Measurements from ENCODE around the gene GPT2.
A peak's percentile ranks its signal among the peaks of the same experiment; 100 is the strongest.

The GPT2 gene

DNA sequence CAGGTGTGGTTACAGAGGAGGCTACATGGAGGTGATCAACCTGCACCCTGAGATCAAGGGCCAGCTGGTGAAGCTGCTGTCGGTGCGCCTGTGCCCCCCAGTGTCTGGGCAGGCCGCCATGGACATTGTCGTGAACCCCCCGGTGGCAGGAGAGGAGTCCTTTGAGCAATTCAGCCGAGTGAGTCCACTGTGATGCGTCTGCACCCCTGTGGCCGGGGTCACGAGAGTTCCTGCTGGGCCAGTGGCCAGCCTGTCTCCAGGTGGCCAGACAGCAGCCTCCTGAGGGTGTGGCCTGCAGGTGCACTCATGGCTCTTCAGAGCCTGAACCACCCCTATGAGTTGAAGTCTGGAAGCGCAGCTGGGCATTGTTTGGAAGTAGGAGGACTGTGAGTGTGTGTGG is 38.1 kb downstream of the GPT2 start:
- Histone ChIP-seq H3K4me1 (ENCODE audit: control insufficient read depth in 1 of 2, insufficient read depth in 2 of 2, low read length in 2 of 2) (peaks cover 7 to 23% of the 10 kb centered on the region in 2 donors), H3K9ac (ENCODE audit: low read depth in 1 of 2, low read length in 2 of 2) (no peak overlapping the region), H3K27me3 (ENCODE audit: control insufficient read depth in 1 of 2, insufficient read depth in 2 of 2, low read length in 2 of 2) (no peaks in the 10 kb centered on the region), H3K27ac (ENCODE audit: low read depth, low read length) (no peak overlapping the region), H3K36me3 (ENCODE audit: control insufficient read depth in 1 of 2, insufficient read depth in 2 of 2, low read length in 2 of 2) (peaks cover 0 to 9% of the 10 kb centered on the region in 2 donors), H3K4me3 (ENCODE audit: low read depth in 1 of 2, low read length in 2 of 2) (no peak overlapping the region), H3K9me3 (ENCODE audit: control insufficient read depth in 1 of 2, low read length in 2 of 2) (no peaks in the 10 kb centered on the region)

DNA sequence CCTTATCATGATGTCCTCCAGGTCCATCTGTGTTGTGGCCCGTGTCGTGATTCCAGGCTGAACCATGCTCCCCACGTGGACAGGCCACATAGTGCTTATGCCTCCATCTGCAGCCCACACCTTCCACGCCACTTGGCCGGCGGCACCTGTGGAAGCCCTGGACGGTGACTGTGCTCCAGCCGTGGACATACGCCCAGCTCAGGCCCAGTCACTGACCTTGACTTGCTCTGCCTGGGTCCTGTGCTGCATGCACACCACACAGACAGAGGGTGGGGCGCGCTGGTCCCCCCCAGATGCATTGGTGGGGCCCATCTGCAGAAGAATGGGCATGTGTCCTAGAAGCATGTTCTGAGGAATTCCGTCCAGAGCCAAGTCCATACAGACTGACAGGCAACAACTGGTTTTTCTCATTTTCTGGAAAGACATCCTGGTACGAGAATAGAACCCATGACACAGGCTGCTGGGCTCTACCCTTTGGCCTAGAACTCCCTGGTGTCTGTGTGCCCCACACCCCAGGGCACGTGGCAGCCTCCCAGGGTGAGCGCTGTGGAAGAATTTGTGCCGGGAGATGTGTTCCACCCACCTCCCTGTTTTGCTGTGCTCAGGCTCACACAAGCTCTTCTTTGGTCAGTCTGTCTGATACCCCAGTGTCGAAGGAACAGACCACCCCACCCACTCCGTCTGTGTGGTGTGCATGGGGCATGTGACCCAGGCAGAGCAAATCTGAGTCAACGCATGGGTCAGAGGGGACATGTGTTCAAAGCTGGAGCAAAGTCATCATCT is 39.5 kb downstream of the GPT2 start:
- H3K27ac ChIP-seq (ENCODE audit: low read depth, low read length), result no peak overlapping the region
- peaks cover 7 to 22% of the 10 kb centered on the region in 2 donors for H3K4me1 ChIP-seq (ENCODE audit: control insufficient read depth in 1 of 2, insufficient read depth in 2 of 2, low read length in 2 of 2)
- H3K4me3 ChIP-seq (ENCODE audit: low read depth in 1 of 2, low read length in 2 of 2), result no peak overlapping the region
- no peaks in the 10 kb centered on the region for H3K27me3 ChIP-seq (ENCODE audit: control insufficient read depth in 1 of 2, insufficient read depth in 2 of 2, low read length in 2 of 2)
- no peaks in the 10 kb centered on the region for H3K9me3 ChIP-seq (ENCODE audit: control insufficient read depth in 1 of 2, low read length in 2 of 2)
- H3K36me3 ChIP-seq (ENCODE audit: control insufficient read depth in 1 of 2, insufficient read depth in 2 of 2, low read length in 2 of 2), result peaks cover 0 to 11% of the 10 kb centered on the region in 2 donors
- no peak overlapping the region for H3K9ac ChIP-seq (ENCODE audit: low read depth in 1 of 2, low read length in 2 of 2)

DNA sequence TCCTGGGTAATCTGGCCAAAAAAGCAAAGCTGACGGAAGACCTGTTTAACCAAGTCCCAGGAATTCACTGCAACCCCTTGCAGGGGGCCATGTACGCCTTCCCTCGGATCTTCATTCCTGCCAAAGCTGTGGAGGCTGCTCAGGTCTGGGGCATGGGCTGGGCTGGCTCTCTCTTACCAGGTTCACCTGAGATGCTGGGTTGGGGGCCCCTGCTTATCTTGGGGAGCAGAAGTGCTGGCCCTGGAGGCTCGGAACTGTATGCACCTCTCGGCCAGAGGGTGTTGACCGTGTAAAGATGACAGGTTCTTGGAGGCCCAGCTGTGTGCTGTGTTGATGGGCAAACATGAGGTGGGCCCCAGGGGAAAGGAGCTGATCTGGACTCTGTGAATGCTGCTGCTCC is 40.2 kb downstream of the GPT2 start:
- Histone ChIP-seq H3K27me3 (ENCODE audit: control insufficient read depth in 1 of 2, insufficient read depth in 2 of 2, low read length in 2 of 2) (no peaks in the 10 kb centered on the region), H3K4me1 (ENCODE audit: control insufficient read depth in 1 of 2, insufficient read depth in 2 of 2, low read length in 2 of 2) (peaks cover 1 to 15% of the 10 kb centered on the region in 2 donors), H3K9me3 (ENCODE audit: control insufficient read depth in 1 of 2, low read length in 2 of 2) (no peaks in the 10 kb centered on the region), H3K36me3 (ENCODE audit: control insufficient read depth in 1 of 2, insufficient read depth in 2 of 2, low read length in 2 of 2) (peaks cover 0 to 11% of the 10 kb centered on the region in 2 donors), H3K4me3 (ENCODE audit: low read depth in 1 of 2, low read length in 2 of 2) (no peak overlapping the region), H3K9ac (ENCODE audit: low read depth in 1 of 2, low read length in 2 of 2) (no peak overlapping the region), H3K27ac (ENCODE audit: low read depth, low read length) (no peak overlapping the region)

DNA sequence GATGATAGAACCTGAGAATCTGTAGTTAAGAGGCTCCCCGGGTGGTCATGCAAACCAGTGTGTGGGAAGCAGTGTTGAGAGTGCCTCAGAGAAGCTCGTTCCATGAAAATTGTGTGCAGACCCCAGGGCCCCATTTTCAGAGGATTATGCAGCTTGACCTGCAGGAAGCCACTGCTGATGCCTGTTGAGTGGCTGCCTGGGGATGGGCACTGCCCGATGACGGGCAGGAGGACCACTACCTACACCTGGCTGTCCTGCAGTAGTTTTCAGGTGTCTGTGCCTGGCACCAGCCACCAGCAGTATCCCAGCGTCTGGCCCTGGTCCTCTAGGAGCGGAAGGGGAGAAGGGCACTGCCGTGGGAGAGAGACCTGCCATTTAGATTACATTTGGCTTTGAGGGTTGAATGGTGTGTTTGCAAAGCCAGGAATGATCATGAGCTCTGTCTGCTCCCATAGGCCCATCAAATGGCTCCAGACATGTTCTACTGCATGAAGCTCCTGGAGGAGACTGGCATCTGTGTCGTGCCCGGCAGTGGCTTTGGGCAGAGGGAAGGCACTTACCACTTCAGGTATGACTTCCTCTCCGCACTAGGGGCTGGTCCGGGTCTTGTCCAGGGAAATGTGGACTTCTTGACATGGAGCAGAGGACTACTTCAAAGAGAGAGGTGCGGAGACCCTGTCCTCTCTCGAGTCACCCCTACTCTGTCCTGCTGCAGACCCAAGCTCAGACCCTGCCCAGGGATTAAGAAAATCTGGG is 42.5 kb downstream of the GPT2 start:
- Histone ChIP-seq H3K27me3 (ENCODE audit: control insufficient read depth in 1 of 2, insufficient read depth in 2 of 2, low read length in 2 of 2) (no peaks in the 10 kb centered on the region), H3K36me3 (ENCODE audit: control insufficient read depth in 1 of 2, insufficient read depth in 2 of 2, low read length in 2 of 2) (peaks cover 0 to 11% of the 10 kb centered on the region in 2 donors), H3K9me3 (ENCODE audit: control insufficient read depth in 1 of 2, low read length in 2 of 2) (no peaks in the 10 kb centered on the region), H3K4me3 (ENCODE audit: low read depth in 1 of 2, low read length in 2 of 2) (no peak overlapping the region), H3K9ac (ENCODE audit: low read depth in 1 of 2, low read length in 2 of 2) (no peak overlapping the region), H3K27ac (ENCODE audit: low read depth, low read length) (no peak overlapping the region), H3K4me1 (ENCODE audit: control insufficient read depth in 1 of 2, insufficient read depth in 2 of 2, low read length in 2 of 2) (peaks cover 0 to 12% of the 10 kb centered on the region in 2 donors)

DNA sequence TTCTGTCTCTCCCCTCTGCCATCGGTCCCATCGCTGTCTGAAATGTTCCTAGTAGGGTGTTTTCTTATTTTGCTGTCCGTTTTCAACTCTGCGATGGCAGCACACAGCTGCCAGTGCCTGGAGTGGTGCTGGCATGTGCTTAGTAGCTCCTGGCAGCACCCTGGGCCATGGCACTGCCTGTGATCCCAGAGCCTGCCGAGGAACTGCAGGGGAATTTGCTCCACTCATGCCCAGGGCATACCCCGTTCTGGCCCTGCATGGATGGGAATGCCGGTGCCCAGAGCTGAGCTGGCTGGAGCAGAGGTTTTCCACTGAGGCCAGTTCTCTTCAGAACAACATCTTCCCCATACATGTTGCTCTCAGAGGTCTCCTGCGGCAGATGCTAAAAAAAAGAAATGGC is 43.1 kb downstream of the GPT2 start:
- Histone ChIP-seq H3K4me3 (ENCODE audit: low read depth in 1 of 2, low read length in 2 of 2) (no peak overlapping the region), H3K4me1 (ENCODE audit: control insufficient read depth in 1 of 2, insufficient read depth in 2 of 2, low read length in 2 of 2) (peaks cover 0 to 6% of the 10 kb centered on the region in 2 donors), H3K36me3 (ENCODE audit: control insufficient read depth in 1 of 2, insufficient read depth in 2 of 2, low read length in 2 of 2) (peaks cover 0 to 11% of the 10 kb centered on the region in 2 donors), H3K9me3 (ENCODE audit: control insufficient read depth in 1 of 2, low read length in 2 of 2) (no peaks in the 10 kb centered on the region), H3K27ac (ENCODE audit: low read depth, low read length) (no peak overlapping the region), H3K9ac (ENCODE audit: low read depth in 1 of 2, low read length in 2 of 2) (no peak overlapping the region), H3K27me3 (ENCODE audit: control insufficient read depth in 1 of 2, insufficient read depth in 2 of 2, low read length in 2 of 2) (no peaks in the 10 kb centered on the region)

DNA sequence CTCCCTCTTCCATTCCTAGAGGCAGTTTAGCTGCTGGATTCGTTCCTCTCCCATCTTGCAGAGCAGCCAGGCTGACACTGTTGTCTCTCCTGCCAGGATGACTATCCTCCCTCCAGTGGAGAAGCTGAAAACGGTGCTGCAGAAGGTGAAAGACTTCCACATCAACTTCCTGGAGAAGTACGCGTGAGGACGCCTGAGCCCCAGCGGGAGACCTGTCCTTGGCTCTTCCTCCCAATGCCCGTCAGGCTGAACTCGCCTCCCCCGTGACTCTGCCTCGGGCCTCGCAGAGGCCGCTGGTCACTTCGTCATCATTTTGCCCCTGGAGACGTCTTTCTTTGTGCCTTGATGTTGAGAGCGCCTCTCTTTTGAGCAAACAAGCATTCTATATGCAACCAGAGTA is 44.6 kb downstream of the GPT2 start:
- no peak overlapping the region for H3K9ac ChIP-seq (ENCODE audit: low read depth in 1 of 2, low read length in 2 of 2)

DNA sequence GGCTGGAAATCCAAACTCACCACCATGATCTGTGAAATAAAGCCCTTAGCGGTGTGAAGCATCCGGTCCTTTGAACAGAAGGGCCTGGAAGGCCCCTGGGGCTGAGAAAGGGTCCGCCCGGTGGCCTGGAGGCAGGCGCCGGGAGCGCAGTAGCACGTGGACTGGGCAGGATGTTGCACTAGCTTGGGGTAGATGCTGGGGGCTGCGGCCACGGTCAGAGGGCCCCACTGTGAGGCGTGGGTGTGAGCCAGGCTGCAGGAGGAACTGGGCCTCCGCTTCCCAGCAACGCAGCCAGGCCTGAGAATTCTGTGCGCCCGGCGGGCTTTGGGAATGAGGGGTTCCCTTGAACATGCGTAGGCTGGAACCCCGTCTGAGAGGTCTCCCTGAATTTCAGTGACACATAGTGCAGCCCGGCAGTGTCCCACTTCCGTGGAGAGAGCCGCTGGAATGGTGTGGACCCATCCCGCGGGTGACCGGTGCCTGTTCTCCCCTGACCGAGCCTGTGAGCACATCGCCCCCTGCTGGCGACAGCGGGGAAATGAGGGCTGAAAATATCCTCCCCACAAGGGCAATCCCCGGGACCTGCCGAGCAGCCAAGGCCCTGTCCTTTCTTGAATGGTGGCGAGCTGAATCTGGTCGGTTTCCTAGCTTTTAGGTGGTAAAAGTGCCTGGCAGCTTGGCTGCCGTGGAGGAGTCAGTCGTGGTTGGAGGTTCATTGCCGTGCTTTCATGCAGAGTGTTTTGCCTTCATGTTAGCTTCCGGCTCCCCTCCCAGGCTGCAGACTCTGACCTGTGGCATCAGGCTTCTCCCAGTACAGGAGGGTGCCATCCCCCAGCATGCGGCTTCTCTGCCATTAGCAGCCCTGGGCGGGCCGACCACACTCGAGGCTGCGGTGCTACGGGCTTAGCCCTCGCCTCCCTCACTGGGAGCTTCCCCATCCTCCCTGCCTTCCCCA is 45.5 kb downstream of the GPT2 start:
- H3K36me3 ChIP-seq (ENCODE audit: control insufficient read depth in 1 of 2, insufficient read depth in 2 of 2, low read length in 2 of 2), result peaks cover 0 to 3% of the 10 kb centered on the region in 2 donors
- H3K9me3 ChIP-seq (ENCODE audit: control insufficient read depth in 1 of 2, low read length in 2 of 2), result no peaks in the 10 kb centered on the region
- H3K27me3 ChIP-seq (ENCODE audit: control insufficient read depth in 1 of 2, insufficient read depth in 2 of 2, low read length in 2 of 2), result no peaks in the 10 kb centered on the region
- H3K4me1 ChIP-seq (ENCODE audit: control insufficient read depth in 1 of 2, insufficient read depth in 2 of 2, low read length in 2 of 2), result peaks cover 0 to 4% of the 10 kb centered on the region in 2 donors
- peak overlapping the region; percentile 46 to 55 for H3K4me3 ChIP-seq (ENCODE audit: low read depth in 1 of 2, low read length in 2 of 2)
- no peak overlapping the region for H3K27ac ChIP-seq (ENCODE audit: low read depth, low read length)
- peak overlapping the region in 1 of 2 donors; percentile 21 for H3K9ac ChIP-seq (ENCODE audit: low read depth in 1 of 2, low read length in 2 of 2)

More for the DNA sequence above, 44.6 kb downstream of the GPT2 start:
- Histone ChIP-seq H3K36me3 (ENCODE audit: control insufficient read depth in 1 of 2, insufficient read depth in 2 of 2, low read length in 2 of 2) (peaks cover 0 to 7% of the 10 kb centered on the region in 2 donors), H3K4me1 (ENCODE audit: control insufficient read depth in 1 of 2, insufficient read depth in 2 of 2, low read length in 2 of 2) (peaks cover 0 to 4% of the 10 kb centered on the region in 2 donors), H3K4me3 (ENCODE audit: low read depth in 1 of 2, low read length in 2 of 2) (no peak overlapping the region), H3K27me3 (ENCODE audit: control insufficient read depth in 1 of 2, insufficient read depth in 2 of 2, low read length in 2 of 2) (no peaks in the 10 kb centered on the region), H3K27ac (ENCODE audit: low read depth, low read length) (no peak overlapping the region), H3K9me3 (ENCODE audit: control insufficient read depth in 1 of 2, low read length in 2 of 2) (no peaks in the 10 kb centered on the region)

DNA sequence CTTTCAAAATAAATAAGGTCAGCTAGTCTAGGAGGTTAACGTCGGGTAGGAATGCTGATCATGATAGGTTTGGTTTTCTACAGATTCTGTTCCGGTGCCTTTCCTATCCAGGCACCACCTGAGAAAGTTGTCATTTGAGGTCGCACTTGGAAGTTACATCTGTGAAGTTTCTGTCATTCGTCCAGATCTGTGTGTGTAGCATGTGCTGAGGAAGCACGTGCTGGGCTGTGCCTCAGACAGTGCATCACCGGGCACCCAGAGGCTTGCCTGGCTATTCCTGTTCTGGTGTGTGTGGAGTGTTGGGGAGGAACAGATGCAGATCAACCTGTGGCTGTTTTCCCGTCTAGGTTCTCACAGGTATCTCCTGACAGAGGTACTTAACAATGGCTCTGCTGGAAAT is 46.7 kb downstream of the GPT2 start:
- Histone ChIP-seq H3K4me1 (ENCODE audit: control insufficient read depth in 1 of 2, insufficient read depth in 2 of 2, low read length in 2 of 2) (peaks cover 0 to 4% of the 10 kb centered on the region in 2 donors), H3K36me3 (ENCODE audit: control insufficient read depth in 1 of 2, insufficient read depth in 2 of 2, low read length in 2 of 2) (peaks cover 0 to 3% of the 10 kb centered on the region in 2 donors), H3K27me3 (ENCODE audit: control insufficient read depth in 1 of 2, insufficient read depth in 2 of 2, low read length in 2 of 2) (no peaks in the 10 kb centered on the region), H3K9me3 (ENCODE audit: control insufficient read depth in 1 of 2, low read length in 2 of 2) (no peaks in the 10 kb centered on the region), H3K9ac (ENCODE audit: low read depth in 1 of 2, low read length in 2 of 2) (no peak overlapping the region), H3K4me3 (ENCODE audit: low read depth in 1 of 2, low read length in 2 of 2) (no peak overlapping the region), H3K27ac (ENCODE audit: low read depth, low read length) (no peak overlapping the region)

DNA sequence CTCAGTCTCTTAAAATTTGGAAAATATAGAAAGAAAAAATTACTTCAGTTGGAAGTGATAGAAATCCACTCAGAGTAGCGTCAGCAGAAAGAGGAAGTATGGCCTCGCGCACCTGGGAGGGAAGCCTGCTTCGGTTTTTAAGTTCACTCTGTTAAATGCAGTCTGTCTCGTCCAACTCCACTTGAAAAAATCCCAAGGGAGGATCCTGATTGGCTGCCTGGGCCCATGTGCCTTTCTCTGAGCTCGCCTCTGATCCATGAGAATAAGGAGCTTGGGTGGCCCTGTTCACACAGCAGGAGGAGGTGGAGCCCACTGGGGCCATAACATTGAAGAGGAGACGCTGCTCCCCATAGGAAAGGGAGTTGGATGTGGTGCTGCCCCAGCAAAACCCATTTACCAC is 48.6 kb downstream of the GPT2 start:
- Histone ChIP-seq H3K9ac (ENCODE audit: low read depth in 1 of 2, low read length in 2 of 2) (no peak overlapping the region), H3K4me1 (ENCODE audit: control insufficient read depth in 1 of 2, insufficient read depth in 2 of 2, low read length in 2 of 2) (peaks cover 0 to 4% of the 10 kb centered on the region in 2 donors), H3K27ac (ENCODE audit: low read depth, low read length) (no peak overlapping the region), H3K36me3 (ENCODE audit: control insufficient read depth in 1 of 2, insufficient read depth in 2 of 2, low read length in 2 of 2) (no peaks in the 10 kb centered on the region), H3K9me3 (ENCODE audit: control insufficient read depth in 1 of 2, low read length in 2 of 2) (no peaks in the 10 kb centered on the region), H3K4me3 (ENCODE audit: low read depth in 1 of 2, low read length in 2 of 2) (no peak overlapping the region), H3K27me3 (ENCODE audit: control insufficient read depth in 1 of 2, insufficient read depth in 2 of 2, low read length in 2 of 2) (no peaks in the 10 kb centered on the region)

All from duodenal mucosa (tissue), 2 donors.